Measurements from ENCODE around the gene ODC1.
A peak's percentile ranks its signal among the peaks of the same experiment; 100 is the strongest.
"Not testable (repeated sequence)": the region's sequence is repeated elsewhere in the genome, so short reads cannot be mapped to it uniquely, and the experiment has no call there.

ODC1 gene

DNA sequence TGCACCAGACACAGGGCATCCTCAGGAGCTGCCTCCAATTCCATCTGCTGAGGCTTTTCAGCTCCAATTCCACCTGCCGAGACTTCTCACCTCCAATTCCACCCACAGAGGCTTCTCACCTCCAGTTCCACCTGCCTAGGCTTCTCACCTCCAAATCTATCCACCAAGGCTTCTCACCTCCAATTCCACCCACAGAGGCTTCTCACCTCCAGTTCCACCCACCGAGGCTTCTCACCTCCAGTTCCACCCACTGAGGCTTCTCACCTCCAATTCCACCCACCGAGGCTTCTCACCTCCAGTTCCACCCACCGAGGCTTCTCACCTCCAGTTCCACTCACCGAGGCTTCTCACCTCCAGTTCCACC, 39.6 kb upstream of the ODC1 start:
- H3K36me3 ChIP-seq (ENCODE audit: control insufficient read depth in 2 of 2, insufficient read depth in 1 of 2, low read length in 2 of 2); POLR2A ChIA-PET; H3K4me3 ChIP-seq (ENCODE audit: low read depth, low read length); H3K9me3 ChIP-seq (ENCODE audit: control insufficient read depth, insufficient read depth, low read depth, low read length); CTCF ChIA-PET; H3K4me1 ChIP-seq (ENCODE audit: control insufficient read depth, insufficient read depth, low read length); H3K27ac ChIP-seq (ENCODE audit: extremely low read depth, low read depth, low read length): not testable (repeated sequence)
- TF ChIP-seq EGR2 (tag by site-specific recombination; IDR thresholded peaks at IDR 0.05; ENCODE audit: low read depth), result peak; percentile 46; the same call in 1 of the 2 replicates

DNA sequence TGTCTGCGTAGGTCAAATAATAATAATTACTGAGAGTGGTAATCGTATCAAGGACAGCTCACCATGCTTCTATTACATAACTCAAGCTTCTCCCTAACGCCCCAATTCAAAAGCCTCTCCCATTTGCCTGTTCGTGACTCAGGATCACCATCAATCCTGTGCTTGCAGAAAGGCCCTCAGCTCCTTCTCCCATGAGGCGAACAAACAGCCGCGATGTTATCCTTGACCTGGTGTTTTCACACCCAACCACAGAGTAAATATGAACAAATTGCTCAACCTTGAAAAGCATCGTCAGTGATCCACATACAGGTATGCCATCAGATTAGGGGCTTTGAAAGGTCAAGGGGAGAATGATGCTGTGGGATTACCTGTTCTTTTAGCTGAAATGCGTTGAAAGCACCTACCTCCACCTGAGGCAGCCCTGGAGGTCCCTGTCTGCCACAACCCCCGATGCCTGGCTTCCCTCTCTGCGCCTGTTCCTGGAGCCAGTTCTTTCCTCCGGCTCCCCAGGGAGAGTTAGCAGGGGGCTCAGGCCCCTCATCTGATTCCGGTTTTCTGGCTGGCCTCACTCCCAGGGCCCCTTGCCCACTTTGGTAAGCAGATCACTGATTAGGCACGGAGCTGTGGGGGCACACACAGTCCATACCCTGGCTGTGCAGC, 39.1 kb upstream of the ODC1 start:
- CTCF ChIA-PET, result interaction anchor here (0.7 kb wide), 1 partner anchor 196 kb away, joined by 3 read pairs; no protein-coding TSS in a partner anchor
- POLR2A ChIA-PET, result no interaction called here
- Histone ChIP-seq H3K27ac (ENCODE audit: extremely low read depth, low read depth, low read length) (no peak overlapping the region), H3K4me1 (ENCODE audit: control insufficient read depth, insufficient read depth, low read length) (no peaks in the 10 kb centered on the region), H3K4me3 (ENCODE audit: low read depth, low read length) (no peak overlapping the region), H3K36me3 (ENCODE audit: control insufficient read depth in 2 of 2, insufficient read depth in 1 of 2, low read length in 2 of 2) (no peaks in the 10 kb centered on the region), H3K9me3 (ENCODE audit: control insufficient read depth, insufficient read depth, low read depth, low read length) (no peaks in the 10 kb centered on the region)
- TF ChIP-seq MEIS1 (CRISPR knock-in tag; IDR thresholded peaks at IDR 0.05; ENCODE audit: borderline replicate concordance), result no peak
- TF ChIP-seq, protein P1, sequence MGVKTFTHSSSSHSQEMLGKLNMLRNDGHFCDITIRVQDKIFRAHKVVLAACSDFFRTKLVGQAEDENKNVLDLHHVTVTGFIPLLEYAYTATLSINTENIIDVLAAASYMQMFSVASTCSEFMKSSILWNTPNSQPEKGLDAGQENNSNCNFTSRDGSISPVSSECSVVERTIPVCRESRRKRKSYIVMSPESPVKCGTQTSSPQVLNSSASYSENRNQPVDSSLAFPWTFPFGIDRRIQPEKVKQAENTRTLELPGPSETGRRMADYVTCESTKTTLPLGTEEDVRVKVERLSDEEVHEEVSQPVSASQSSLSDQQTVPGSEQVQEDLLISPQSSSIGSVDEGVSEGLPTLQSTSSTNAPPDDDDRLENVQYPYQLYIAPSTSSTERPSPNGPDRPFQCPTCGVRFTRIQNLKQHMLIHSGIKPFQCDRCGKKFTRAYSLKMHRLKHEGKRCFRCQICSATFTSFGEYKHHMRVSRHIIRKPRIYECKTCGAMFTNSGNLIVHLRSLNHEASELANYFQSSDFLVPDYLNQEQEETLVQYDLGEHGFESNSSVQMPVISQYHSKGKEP (tag by site-specific recombination; IDR thresholded peaks at IDR 0.05), result no peak
- no peak for TF ChIP-seq FEZF1 (tag by site-specific recombination; IDR thresholded peaks at IDR 0.05)
- TF ChIP-seq, protein P2, sequence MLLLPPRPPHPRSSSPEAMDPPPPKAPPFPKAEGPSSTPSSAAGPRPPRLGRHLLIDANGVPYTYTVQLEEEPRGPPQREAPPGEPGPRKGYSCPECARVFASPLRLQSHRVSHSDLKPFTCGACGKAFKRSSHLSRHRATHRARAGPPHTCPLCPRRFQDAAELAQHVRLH (tag by site-specific recombination; IDR thresholded peaks at IDR 0.05), result no peak
- TF ChIP-seq ZNF600 (tag by site-specific recombination; IDR thresholded peaks at IDR 0.05), result no peak
- no peak for TF ChIP-seq ZNF140 (tag by site-specific recombination; IDR thresholded peaks at IDR 0.05)
- TF ChIP-seq, protein P3, sequence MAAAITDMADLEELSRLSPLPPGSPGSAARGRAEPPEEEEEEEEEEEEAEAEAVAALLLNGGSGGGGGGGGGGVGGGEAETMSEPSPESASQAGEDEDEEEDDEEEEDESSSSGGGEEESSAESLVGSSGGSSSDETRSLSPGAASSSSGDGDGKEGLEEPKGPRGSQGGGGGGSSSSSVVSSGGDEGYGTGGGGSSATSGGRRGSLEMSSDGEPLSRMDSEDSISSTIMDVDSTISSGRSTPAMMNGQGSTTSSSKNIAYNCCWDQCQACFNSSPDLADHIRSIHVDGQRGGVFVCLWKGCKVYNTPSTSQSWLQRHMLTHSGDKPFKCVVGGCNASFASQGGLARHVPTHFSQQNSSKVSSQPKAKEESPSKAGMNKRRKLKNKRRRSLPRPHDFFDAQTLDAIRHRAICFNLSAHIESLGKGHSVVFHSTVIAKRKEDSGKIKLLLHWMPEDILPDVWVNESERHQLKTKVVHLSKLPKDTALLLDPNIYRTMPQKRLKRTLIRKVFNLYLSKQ (tag by site-specific recombination; IDR thresholded peaks at IDR 0.05; ENCODE audit: borderline replicate concordance), result no peak
- no peak for TF ChIP-seq ZNF785 (tag by site-specific recombination; IDR thresholded peaks at IDR 0.05)
- TF ChIP-seq ZNF132 (tag by site-specific recombination; IDR thresholded peaks at IDR 0.05; ENCODE audit: borderline replicate concordance), result no peak
- no peak for TF ChIP-seq ZBTB20 (tag by site-specific recombination; IDR thresholded peaks at IDR 0.05)
- no peak for TF ChIP-seq WT1 (tag by site-specific recombination; IDR thresholded peaks at IDR 0.05)
- no peak for TF ChIP-seq SCRT2 (tag by site-specific recombination; IDR thresholded peaks at IDR 0.05)
- TF ChIP-seq ZNF521 (tag by site-specific recombination; IDR thresholded peaks at IDR 0.05), result no peak
- no peak for TF ChIP-seq ZNF660 (tag by site-specific recombination; IDR thresholded peaks at IDR 0.05)

DNA sequence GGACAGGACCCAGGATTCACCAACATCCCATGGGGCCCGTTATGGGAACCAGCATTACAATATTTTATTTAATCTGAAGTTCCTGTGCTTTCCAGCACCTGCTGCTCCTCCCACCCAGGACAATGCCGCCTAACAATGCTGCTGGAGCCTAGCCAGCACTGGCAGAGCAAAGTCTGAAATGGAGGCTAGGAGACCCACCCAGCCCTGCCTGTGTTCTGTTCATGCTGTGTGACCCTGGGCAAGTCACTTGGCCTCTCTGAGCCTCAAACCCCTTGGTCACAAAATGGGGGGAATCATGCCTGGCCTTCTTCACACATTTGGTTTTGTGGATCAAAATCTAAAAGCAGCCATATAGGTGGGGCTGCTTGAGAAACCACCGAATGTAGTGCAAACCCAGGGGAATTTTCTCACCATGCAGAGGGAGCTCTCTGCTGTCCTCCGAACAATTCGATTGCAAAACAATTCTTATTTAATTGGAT, 38.5 kb upstream of the ODC1 start:
- CTCF ChIA-PET, result interaction anchor here (0.7 kb wide), 1 partner anchor 196 kb away, joined by 3 read pairs; no protein-coding TSS in a partner anchor
- POLR2A ChIA-PET, result no interaction called here

More for the DNA sequence above, 38.5 kb upstream of the ODC1 start:
- TF ChIP-seq ZNF768 (tag by site-specific recombination; IDR thresholded peaks at IDR 0.05), result peak; percentile 79
- TF ChIP-seq, protein P4, sequence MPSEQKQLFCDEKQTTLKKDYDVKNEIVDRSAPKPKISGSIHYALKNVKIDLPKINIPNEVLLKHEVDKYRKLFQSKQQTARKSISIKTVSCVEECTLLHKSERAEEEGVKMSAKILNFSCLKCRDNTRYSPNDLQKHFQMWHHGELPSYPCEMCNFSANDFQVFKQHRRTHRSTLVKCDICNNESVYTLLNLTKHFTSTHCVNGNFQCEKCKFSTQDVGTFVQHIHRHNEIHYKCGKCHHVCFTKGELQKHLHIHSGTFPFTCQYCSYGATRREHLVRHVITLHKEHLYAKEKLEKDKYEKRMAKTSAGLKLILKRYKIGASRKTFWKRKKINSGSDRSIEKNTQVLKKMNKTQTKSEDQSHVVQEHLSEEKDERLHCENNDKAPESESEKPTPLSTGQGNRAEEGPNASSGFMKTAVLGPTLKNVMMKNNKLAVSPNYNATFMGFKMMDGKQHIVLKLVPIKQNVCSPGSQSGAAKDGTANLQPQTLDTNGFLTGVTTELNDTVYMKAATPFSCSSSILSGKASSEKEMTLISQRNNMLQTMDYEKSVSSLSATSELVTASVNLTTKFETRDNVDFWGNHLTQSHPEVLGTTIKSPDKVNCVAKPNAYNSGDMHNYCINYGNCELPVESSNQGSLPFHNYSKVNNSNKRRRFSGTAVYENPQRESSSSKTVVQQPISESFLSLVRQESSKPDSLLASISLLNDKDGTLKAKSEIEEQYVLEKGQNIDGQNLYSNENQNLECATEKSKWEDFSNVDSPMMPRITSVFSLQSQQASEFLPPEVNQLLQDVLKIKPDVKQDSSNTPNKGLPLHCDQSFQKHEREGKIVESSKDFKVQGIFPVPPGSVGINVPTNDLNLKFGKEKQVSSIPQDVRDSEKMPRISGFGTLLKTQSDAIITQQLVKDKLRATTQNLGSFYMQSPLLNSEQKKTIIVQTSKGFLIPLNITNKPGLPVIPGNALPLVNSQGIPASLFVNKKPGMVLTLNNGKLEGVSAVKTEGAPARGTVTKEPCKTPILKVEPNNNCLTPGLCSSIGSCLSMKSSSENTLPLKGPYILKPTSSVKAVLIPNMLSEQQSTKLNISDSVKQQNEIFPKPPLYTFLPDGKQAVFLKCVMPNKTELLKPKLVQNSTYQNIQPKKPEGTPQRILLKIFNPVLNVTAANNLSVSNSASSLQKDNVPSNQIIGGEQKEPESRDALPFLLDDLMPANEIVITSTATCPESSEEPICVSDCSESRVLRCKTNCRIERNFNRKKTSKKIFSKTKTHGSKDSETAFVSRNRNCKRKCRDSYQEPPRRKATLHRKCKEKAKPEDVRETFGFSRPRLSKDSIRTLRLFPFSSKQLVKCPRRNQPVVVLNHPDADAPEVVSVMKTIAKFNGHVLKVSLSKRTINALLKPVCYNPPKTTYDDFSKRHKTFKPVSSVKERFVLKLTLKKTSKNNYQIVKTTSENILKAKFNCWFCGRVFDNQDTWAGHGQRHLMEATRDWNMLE (tag by site-specific recombination; conservative IDR thresholded peaks at IDR 0.05; ENCODE audit: low read depth), result no peak
- Histone ChIP-seq H3K36me3 (ENCODE audit: control insufficient read depth in 2 of 2, insufficient read depth in 1 of 2, low read length in 2 of 2) (no peaks in the 10 kb centered on the region), H3K4me1 (ENCODE audit: control insufficient read depth, insufficient read depth, low read length) (no peaks in the 10 kb centered on the region), H3K4me3 (ENCODE audit: low read depth, low read length) (no peak overlapping the region), H3K27ac (ENCODE audit: extremely low read depth, low read depth, low read length) (no peak overlapping the region), H3K9me3 (ENCODE audit: control insufficient read depth, insufficient read depth, low read depth, low read length) (no peaks in the 10 kb centered on the region)
